Measurements from ENCODE around the gene EID3.
"Not testable (repeated sequence)": the region's sequence is repeated elsewhere in the genome, so short reads cannot be mapped to it uniquely, and the experiment has no call there.

Gene EID3

GRCh38 chr12:104314242-104314614, 10.7 kb downstream of the EID3 start:
- DNase-seq: no peak

GRCh38 chr12:104315326-104316224, 12.0 kb downstream of the EID3 start:
- no peak for DNase-seq

- DNase-seq: no peak
Observed at GRCh38 chr12:104316936-104317335, 13.4 kb downstream of the EID3 start.

GRCh38 chr12:104317538-104318210, 14.1 kb downstream of the EID3 start:
- no peak for DNase-seq

- no peak for DNase-seq
Observed at GRCh38 chr12:104319028-104319427, 15.5 kb downstream of the EID3 start.

- DNase-seq: no peak
Observed at GRCh38 chr12:104319918-104320626, 16.5 kb downstream of the EID3 start.

DNA sequence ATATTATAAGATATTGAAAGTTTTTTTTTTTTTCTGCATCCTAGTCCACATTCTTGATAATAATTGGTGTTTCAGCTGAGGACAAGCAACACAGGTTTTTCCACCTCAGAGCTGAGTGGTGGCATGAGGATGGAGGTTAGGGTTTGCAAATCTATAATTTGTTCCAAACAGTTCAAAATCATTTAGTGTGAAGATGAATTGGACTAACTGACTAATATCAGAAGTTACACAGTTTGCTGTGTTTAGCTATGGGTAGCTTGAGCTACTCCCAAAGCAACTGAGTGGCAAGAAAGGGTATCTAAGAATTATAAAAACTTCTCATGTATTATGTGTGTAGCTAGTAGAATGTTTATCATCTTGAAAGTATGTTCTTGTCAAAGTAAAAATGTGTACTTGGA, 17.1 kb downstream of the EID3 start:
- no peak for DNase-seq

DNA sequence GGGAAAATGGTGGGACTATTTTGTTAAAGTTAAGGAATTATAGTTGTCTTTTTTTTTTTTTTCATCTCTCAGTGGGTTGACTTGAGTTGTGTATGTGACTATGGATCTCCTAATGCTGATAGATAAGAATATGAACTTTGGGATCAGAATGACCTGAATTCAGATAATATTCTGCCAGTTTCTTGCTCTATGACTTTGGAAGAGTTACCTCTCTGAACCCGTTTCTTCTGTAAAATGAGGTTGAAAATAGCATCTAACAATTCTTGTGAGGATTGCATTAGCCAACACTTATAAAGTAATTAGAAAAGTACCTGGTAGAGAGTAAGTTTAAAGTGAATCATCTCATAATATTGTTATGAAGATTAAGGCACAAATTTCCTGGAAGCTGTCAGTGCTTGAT, 18.4 kb downstream of the EID3 start:
- DNase-seq: no peak

DNA sequence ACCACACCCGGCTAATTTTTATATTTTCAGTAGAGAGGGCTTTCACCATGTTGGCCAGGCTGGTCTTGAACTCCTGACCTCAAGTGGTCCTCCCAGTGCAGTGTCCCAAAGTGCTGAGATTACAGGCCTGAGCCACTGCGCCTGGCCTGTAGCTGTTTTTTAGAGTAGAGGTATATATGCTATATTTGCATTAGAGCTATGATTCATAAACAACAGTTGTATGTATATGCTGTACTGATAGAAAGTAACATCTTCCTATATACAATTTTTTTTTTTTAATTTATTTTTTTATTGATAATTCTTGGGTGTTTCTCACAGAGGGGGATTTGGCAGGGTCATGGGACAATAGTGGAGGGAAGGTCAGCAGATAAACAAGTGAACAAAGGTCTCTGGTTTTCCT, 19.0 kb downstream of the EID3 start:
- DNase-seq: not testable (repeated sequence)

DNA sequence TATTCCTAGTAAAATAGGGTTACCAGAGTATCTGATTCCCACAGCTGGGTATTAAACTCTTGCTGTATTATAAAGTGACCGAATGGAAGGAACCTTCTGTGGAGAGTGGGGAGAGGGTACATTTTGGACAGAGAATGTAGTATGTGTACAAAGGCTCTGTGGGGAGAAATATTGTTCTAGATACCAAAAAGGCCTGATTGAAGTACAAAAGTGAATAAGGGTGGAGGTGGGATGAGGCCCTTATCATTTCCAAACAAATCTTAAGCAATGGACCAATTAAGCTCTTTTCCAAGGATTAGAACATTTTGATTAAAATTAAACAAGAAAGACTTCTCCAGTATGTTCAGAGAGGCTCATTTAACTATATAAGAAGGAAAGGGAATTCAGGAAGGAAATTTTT, 20.4 kb downstream of the EID3 start:
- no peak for DNase-seq

GRCh38 chr12:104328278-104328677, 24.7 kb downstream of the EID3 start:
- not testable (repeated sequence) for DNase-seq

DNA sequence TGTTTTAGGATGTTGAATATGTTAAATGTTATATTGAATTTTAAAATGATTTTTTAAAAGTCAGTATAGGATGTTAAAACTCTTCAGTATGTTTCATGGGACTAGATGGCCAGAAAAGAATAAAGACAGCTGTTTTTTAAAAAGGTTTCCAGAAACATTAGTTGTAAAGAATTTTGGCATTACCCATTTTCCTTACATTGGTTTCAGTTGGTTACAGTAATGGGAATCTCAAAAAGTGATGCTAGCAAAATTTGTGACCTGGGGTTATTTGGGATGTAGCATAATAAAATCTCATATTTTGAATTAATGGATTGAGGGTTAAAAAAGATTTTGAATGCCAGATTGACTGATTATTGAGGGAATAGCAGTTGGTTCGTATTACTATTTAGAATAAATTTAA, 25.3 kb downstream of the EID3 start:
- DNase-seq: no peak

- no peak for DNase-seq
Observed at GRCh38 chr12:104329707-104330532, 26.4 kb downstream of the EID3 start.

DNA sequence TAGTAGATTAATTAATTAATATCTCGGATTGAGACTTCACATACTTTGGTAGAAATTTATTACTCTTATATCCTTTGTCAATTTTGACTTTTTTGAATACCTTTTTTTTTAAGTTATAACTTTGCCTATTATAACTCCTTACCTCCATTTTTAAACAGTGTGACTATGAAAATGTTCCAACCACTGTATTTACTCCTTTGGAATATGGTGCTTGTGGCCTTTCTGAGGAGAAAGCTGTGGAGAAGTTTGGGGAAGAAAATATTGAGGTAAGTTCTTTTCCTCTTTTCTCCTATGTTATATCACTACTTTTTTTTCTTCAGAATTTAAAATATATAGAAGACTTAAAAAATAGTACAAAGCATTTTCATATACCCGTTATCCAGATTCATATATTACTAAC, 27.8 kb downstream of the EID3 start:
- no peak for DNase-seq

DNA sequence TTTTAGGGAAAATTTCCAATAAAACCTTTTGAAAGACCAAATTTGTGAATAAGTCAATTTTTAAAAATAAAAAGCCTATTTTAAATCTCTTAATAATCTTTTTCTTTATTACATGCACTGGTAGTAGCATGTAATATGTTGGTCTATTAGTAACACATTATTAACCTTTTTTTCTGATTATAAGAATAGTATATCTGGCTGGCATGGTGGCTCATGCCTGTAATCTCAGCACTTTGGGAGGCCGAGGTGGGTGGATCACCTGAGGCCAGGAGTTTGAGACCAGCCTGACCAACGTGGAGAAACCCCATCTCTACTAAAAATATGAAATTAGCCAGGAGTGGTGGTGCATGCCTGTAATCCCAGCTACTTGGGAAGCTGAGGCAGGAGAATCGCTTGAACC, 28.7 kb downstream of the EID3 start:
- not testable (repeated sequence) for DNase-seq

GRCh38 chr12:104333692-104334255, 30.2 kb downstream of the EID3 start:
- no peak for DNase-seq

DNA sequence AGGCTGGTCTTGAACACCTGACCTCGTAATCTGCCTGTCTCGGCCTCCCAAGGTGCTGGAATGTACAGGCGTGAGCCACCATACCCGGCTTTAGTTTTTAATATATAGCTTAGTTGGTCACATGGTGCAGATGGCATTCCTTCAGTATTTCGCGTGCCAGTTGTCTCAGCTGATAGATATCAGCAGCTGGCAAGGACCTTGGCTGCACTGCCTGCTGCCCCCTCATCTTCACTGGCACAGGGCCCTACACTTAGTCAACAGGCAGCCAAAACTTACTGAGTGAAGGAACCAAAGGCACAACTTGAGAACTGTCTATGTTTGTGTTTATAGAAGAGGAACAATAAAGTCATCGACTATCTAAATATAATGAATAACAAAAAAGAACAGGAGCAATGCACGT, 31.0 kb downstream of the EID3 start:
- DNase-seq: no peak

DNA sequence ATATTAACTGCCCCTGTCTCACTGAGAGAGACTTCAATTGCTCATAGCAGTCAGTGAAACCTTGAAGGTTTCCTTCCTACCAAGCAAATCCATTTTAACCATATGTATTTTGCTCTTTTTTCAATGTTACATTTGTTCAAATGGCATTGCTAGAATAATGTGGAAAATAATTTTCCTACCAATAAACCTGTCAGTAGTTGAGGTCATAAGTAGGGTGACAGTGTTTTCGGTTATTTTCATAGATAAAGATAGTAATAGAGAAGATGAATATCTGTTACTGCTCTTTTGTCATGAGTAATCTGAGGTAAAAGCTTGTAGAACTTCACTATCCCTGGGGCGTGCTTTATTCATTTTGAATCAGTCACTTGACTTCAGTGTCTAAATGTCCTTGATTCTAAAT, 32.6 kb downstream of the EID3 start:
- DNase-seq: no peak

- no peak for DNase-seq
Observed at GRCh38 chr12:104337030-104337558, 33.6 kb downstream of the EID3 start.

DNA sequence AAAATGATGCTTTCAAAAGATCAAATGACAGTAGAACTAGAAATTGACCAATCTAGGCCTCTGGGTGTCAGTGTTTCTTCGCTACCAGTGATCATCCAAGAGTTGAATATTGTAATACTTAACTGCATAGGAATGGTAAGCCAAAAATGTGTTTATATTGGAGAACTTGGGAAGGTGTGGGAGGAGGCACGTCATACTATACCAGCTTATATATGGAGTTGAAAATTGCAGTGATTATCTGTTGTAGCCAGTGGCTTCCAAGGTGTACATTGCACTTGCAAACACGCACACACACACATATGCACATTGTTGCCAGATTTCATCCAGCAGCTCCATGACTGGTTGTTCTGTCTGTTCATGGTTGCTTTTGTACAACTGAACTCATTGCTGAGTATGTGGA, 36.1 kb downstream of the EID3 start:
- DNase-seq: no peak

DNA sequence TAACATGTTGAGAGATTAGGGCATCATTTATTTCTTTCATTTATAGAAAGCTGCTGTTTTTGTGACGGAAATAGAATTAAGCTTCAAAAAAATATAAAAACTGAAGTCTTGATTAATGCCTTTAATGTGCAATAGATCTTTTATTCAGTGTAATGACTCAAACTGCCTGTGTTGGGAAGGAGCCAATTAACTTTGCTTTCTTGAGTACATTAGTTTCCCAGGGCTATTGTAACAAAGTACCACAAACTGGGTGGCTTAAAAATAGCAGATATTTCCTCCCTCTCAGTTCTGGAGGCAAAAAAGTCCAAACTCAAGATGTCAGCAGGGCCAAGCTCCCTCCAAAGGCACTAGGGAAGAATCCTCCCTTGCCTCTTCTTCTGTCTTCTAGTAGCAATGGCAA, 36.6 kb downstream of the EID3 start:
- DNase-seq: no peak

DNA sequence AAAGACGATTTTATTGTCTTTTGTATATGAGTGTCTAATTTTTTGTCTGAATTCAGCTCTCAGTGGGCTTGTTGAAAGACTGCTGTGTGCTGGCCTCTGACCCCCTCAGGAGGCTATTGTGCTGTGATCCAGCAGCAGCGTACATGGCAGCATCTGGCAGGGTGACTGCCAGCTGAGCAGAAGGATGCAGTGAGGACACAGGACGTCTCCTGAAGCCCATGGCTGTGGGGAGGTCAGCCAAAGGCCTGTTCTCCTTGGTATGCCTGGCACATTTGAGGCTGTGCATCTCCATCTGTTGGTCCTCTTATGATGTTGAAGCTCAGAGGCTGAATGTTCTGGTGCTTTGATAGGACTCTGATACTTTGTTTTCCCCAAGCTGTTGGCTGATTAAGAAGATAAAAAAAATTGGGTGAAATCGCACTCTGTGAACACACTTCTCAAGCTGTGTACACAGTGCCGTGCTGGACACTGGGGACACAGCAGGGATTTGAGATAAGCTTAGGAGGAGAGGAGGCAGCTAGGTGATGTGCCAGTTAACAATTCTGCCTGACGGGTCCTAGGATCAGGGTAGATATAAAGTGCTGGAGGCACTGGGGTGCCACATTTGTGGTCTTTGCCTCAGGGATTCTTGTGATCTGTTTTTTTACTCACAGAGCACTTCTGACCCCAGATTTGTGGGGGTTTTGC, 37.5 kb downstream of the EID3 start:
- no peak for DNase-seq
